IMR-90 (cell line): Measurements from ENCODE around the gene ACTR1A. TPM values are rescaled to one million over a fixed set of nuclear protein-coding genes. Genes with fewer than 3 reads are reported as not detected.

Experiments used
- ATAC-seq: fragments of 200-7000 bp; cut with Tn5 transposase; 2 replicates; pipeline ENCODE4 v1.9.1; 2020; ENCODE audit warnings: low read depth, mild to moderate bottlenecking, moderate library complexity
- BruUV-seq: library from RNA; stranded (reverse); fragments of 400-500 nt; replicated peaks from 2 replicates; lab custom pipeline; 2021; lab: Mats Ljungman, UMichigan
- CTCF ChIA-PET: fragments of 300-600 bp; formaldehyde crosslinking; extraction: SDS; loops from one replicate; lab custom pipeline; 2021; ENCODE audit warnings: antibody characterized with exemption; lab: Yijun Ruan, JAX
- POLR2A ChIA-PET: fragments of 300-600 bp; sonication (Branson Sonifier 250); formaldehyde crosslinking; loops from one replicate; lab custom pipeline; 2022; ENCODE audit warnings: antibody characterized with exemption; ENCODE audit not compliant: unreplicated experiment; lab: Charles Lee
- DNase-seq: peaks from one replicate; pipeline ENCODE4 v3.0.0; 2013
- H2AFZ ChIP-seq: replicated peaks from 2 replicates; pipeline ENCODE3; 2013; ENCODE audit warnings: low read length, mild to moderate bottlenecking; ENCODE audit not compliant: poor library complexity
- H2AK5ac ChIP-seq: 2 replicates; pipeline ENCODE4 v1.6.1; 2013; ENCODE audit warnings: low read depth, low read length, inconsistent platforms
- H2AK9ac ChIP-seq: replicated peaks from 2 replicates; pipeline ENCODE3; 2013; ENCODE audit warnings: mild to moderate bottlenecking, low read depth, low read length, moderate library complexity; ENCODE audit not compliant: poor library complexity
- H2BK120ac ChIP-seq: 2 replicates; pipeline ENCODE4 v1.6.1; 2013; ENCODE audit warnings: low read depth, low read length, inconsistent platforms
- H2BK15ac ChIP-seq: 3 replicates; pipeline ENCODE4 v1.6.1; 2013; ENCODE audit warnings: low read depth, low read length, inconsistent platforms
- H2BK20ac ChIP-seq: 2 replicates; pipeline ENCODE4 v1.6.1; 2013; ENCODE audit warnings: low read depth, mild to moderate bottlenecking, inconsistent platforms, low read length, moderate library complexity
- H2BK5ac ChIP-seq: 2 replicates; pipeline ENCODE4 v1.6.1; 2013; ENCODE audit warnings: mild to moderate bottlenecking, low read depth, low read length, inconsistent platforms; ENCODE audit not compliant: poor library complexity, severe bottlenecking
- H3K14ac ChIP-seq: replicated peaks from 2 replicates; pipeline ENCODE4 v1.6.1; 2013; ENCODE audit warnings: low read depth, low read length, inconsistent platforms
- H3K18ac ChIP-seq: 2 replicates; pipeline ENCODE4 v1.6.1; 2013; ENCODE audit warnings: low read depth, low read length, control low read depth
- H3K23ac ChIP-seq: 2 replicates; pipeline ENCODE4 v1.6.1; 2013; ENCODE audit warnings: low read depth, low read length, inconsistent platforms
- H3K27ac ChIP-seq: 2 replicates; pipeline ENCODE4 v1.5.1; 2013; ENCODE audit warnings: mild to moderate bottlenecking, control low read depth, low read length; ENCODE audit not compliant: insufficient read depth
- H3K27me3 ChIP-seq: 2 replicates; pipeline ENCODE4 v1.6.1; 2013; ENCODE audit warnings: low read length; ENCODE audit not compliant: control insufficient read depth, insufficient read depth
- H3K36me3 ChIP-seq: 2 replicates; pipeline ENCODE4 v1.6.1; 2013; ENCODE audit warnings: low read length, mixed read lengths; ENCODE audit not compliant: control insufficient read depth, insufficient read depth
- H3K4ac ChIP-seq: 2 replicates; pipeline ENCODE4 v1.6.1; 2013; ENCODE audit warnings: low read depth, low read length, inconsistent platforms
- H3K4me1 ChIP-seq: 2 replicates; pipeline ENCODE4 v1.6.1; 2013; ENCODE audit warnings: low read length, mixed read lengths; ENCODE audit not compliant: control insufficient read depth, insufficient read depth
- H3K4me2 ChIP-seq: 2 replicates; pipeline ENCODE4 v1.6.1; 2013; ENCODE audit warnings: low read depth, mild to moderate bottlenecking, control low read depth, low read length, moderate library complexity
- H3K4me3 ChIP-seq: 2 replicates; pipeline ENCODE4 v1.5.1; 2013; ENCODE audit warnings: low read depth, mild to moderate bottlenecking, control low read depth, low read length, moderate library complexity; ENCODE audit not compliant: insufficient read depth
- H3K56ac ChIP-seq: 2 replicates; pipeline ENCODE4 v1.6.1; 2013; ENCODE audit warnings: low read length, inconsistent platforms; ENCODE audit not compliant: insufficient read depth; ENCODE audit errors: extremely low read depth
- H3K79me1 ChIP-seq, 2 experiments: 2 replicates each; pipeline ENCODE4 v1.6.1; 2013; ENCODE audit warnings: low read length in 2 of 2, inconsistent platforms in 1 of 2, low read depth in 1 of 2
- H3K9ac ChIP-seq: 2 replicates; pipeline ENCODE4 v1.6.1; 2013; ENCODE audit warnings: low read depth, low read length, control low read depth
- H3K9me1 ChIP-seq: 2 replicates; pipeline ENCODE4 v1.6.1; 2013; ENCODE audit warnings: low read length, inconsistent platforms; ENCODE audit not compliant: insufficient read depth
- H3K9me3 ChIP-seq: 2 replicates; pipeline ENCODE4 v1.6.1; 2013; ENCODE audit warnings: low read length; ENCODE audit not compliant: control insufficient read depth, insufficient read depth
- H4K20me1 ChIP-seq: 2 replicates; pipeline ENCODE4 v1.6.1; 2013; ENCODE audit warnings: low read length, inconsistent platforms; ENCODE audit not compliant: insufficient read depth
- H4K5ac ChIP-seq: 2 replicates; pipeline ENCODE4 v1.6.1; 2013; ENCODE audit warnings: mild to moderate bottlenecking, low read depth, low read length, control low read depth
- H4K8ac ChIP-seq, 2 experiments: 2 replicates each; pipeline ENCODE4 v1.6.1; 2013; ENCODE audit warnings: low read depth in 2 of 2, low read length in 2 of 2, control low read depth in 1 of 2, inconsistent platforms in 1 of 2
- H4K91ac ChIP-seq: 2 replicates; pipeline ENCODE4 v1.6.1; 2013; ENCODE audit warnings: low read depth, low read length, inconsistent platforms; ENCODE audit not compliant: insufficient read depth
- ELK1 ChIP-seq: fragments of 150-350 bp; IDR thresholded peaks from 2 replicates; pipeline ENCODE4 v1.6.1; 2016; ENCODE audit warnings: low read depth, mild to moderate bottlenecking, low read length, moderate library complexity, borderline replicate concordance
- FOS ChIP-seq: fragments of 150-350 bp; IDR thresholded peaks from 2 replicates; pipeline ENCODE4 v1.6.1; 2016; ENCODE audit warnings: low read depth, low read length
- MXI1 ChIP-seq: IDR thresholded peaks from 2 replicates; pipeline ENCODE4 v1.6.1; 2012; ENCODE audit warnings: low read depth, mild to moderate bottlenecking, low read length, moderate library complexity, borderline replicate concordance
- NFE2L2 ChIP-seq: fragments of 150-350 bp; IDR thresholded peaks from 2 replicates; pipeline ENCODE4 v1.6.1; 2016; ENCODE audit warnings: low read depth, mild to moderate bottlenecking, low read length
- RAD21 ChIP-seq: IDR thresholded peaks from 2 replicates; pipeline ENCODE4 v1.6.1; 2012; ENCODE audit warnings: low read length, improper control_type of control experiment
- RCOR1 ChIP-seq: IDR thresholded peaks from 2 replicates; pipeline ENCODE4 v1.6.1; 2012; ENCODE audit warnings: mild to moderate bottlenecking, low read length, improper control_type of control experiment; ENCODE audit not compliant: insufficient replicate concordance
- USF2 ChIP-seq: fragments of 150-350 bp; IDR thresholded peaks from 2 replicates; pipeline ENCODE4 v1.6.1; 2017; ENCODE audit warnings: mild to moderate bottlenecking, antibody characterized with exemption, low read length, low read depth
- WGBS, 2 experiments: methylation state at CpG; one replicate each; pipeline versions ENCODE4 v1.1.5 to v1.1.7; 2013; ENCODE audit warnings: missing lambda C conversion rate in 2 of 2; ENCODE audit not compliant: insufficient read length in 1 of 2; ENCODE audit errors: extremely low coverage in 2 of 2; 5-methylcytosine and 5-hydroxymethylcytosine counted together
- dilution Hi-C: fragments of 300-500 bp; cut with HindIII; formaldehyde crosslinking; loops from one replicate; pipeline ENCODE4 v1.14.3; 2018; ENCODE audit warnings: low sequenced_read_pairs; ENCODE audit not compliant: unreplicated experiment
- in situ Hi-C: fragments of 300-500 bp; cut with MboI; formaldehyde crosslinking; loops from 3 replicates; pipeline ENCODE4 v1.14.3; 2019; ENCODE audit warnings: low sequenced_read_pairs, inconsistent platforms, mixed read lengths
- intact Hi-C: fragments of 100-400 bp; cut with micrococcal nuclease; formaldehyde crosslinking; loops from 2 replicates; pipeline ENCODE4 v1.10.0; 2022
- polyA plus RNA-seq, 3 experiments: library from polyadenylated mRNA; depleted of rRNA; stranded (reverse); fragments of >200 nt; gene quantifications; 2 replicates each; pipeline ENCODE4 v1.2.3, GENCODE V29; 2012; ENCODE audit warnings: low replicate concordance in 1 of 3
- total RNA-seq: library from RNA; depleted of rRNA; stranded (reverse); fragments of >200 nt; gene quantifications from 2 replicates; pipeline ENCODE4 v1.2.3, GENCODE V29; 2012
- TF ChIP-seq, protein P1 (sequence below): conservative IDR thresholded peaks from 2 replicates; pipeline ENCODE4 v1.5.1; 2012; ENCODE audit warnings: mild to moderate bottlenecking, low read depth, low read length, improper control_type of control experiment

ACTR1A gene
- total and polyA plus RNA-seq, 2 of the 4 experiments (the other 2 are of a cell fraction) = 142 to 157 TPM

DNA sequence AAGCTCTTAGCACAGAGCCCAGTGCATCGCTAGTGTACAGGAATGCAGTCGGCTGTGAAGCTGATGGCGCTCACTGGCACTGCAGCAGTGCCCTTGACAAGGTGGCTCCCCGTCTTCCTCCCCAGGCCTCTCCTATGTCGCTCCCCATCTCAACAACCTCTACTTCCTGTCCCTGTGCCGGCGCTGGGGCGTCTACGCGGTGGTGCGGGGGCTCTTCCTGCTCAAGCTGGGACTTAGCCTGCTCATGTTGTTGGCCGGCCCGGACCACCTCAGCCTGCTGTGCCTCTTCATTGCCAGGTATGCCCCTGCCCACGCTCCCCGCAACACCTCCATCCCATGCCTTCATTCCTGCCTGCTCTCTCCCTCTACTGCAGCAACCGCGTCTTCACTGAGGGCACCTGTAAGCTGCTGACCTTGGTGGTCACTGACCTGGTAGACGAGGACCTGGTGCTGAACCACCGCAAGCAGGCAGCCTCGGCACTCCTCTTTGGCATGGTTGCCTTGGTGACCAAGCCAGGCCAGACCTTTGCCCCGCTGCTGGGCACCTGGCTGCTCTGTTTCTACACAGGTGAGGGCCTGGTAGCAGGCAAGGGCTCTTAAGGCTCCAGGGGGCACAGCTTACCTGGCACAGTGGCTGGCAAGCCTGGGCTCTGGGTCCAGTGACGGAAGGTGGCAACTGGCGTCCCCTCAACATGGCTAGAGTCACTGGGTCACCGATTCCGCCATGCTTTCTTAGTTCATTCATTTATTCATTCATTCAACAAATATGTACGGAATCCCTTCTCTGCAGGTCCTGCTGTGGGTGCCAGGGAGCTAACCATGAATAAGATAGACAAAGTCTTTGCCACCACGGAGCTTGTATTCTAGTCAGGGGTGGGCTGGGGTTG is 28.8 kb downstream of the ACTR1A start:
- H3K4me1 ChIP-seq = no peaks in the 10 kb centered on the region
- H3K36me3 ChIP-seq = no peaks in the 10 kb centered on the region
- no peak overlapping the region for H4K5ac ChIP-seq
- H3K14ac ChIP-seq = no peak overlapping the region
- H3K4me3 ChIP-seq = no peak overlapping the region
- H2AK9ac ChIP-seq = no peak overlapping the region
- H2BK5ac ChIP-seq = no peak overlapping the region
- ATAC-seq (no peak), DNase-seq (no peak)
- H2BK120ac ChIP-seq = no peak overlapping the region
- no peaks in the 10 kb centered on the region for H3K9me1 ChIP-seq
- 94% methylated on average over 12 of the region's 27 CpGs; no CpG with 5 or more reads in 1 of the 2 experiments for WGBS, 2 experiments
- no peaks in the 10 kb centered on the region; a peak in 1 of 4 replicates for H3K79me1 ChIP-seq
- no TSS peak for BruUV-seq
- dilution Hi-C loops = no loop called here
- H4K20me1 ChIP-seq = 0 out of 2 replicates have a peak, but pooled peaks cover under 1% of the 10 kb centered on the region
- no peak overlapping the region for H3K18ac ChIP-seq
- H3K27ac ChIP-seq = no peak overlapping the region
- H2AK5ac ChIP-seq = no peak overlapping the region
- CTCF ChIA-PET = no interaction called here
- no peaks in the 10 kb centered on the region for H3K27me3 ChIP-seq
- no peak overlapping the region for H3K56ac ChIP-seq
- no peak overlapping the region for H4K8ac ChIP-seq
- intact Hi-C loops = loop anchor here (1.0 kb wide), 1 partner anchor 79 kb away; no protein-coding TSS in a partner anchor
- H3K23ac ChIP-seq = no peak overlapping the region
- H2BK20ac ChIP-seq = no peak overlapping the region
- TF ChIP-seq NFE2L2 (no peak), RCOR1 (no peak), FOS (no peak), ELK1 (no peak), USF2 (no peak), MXI1 (no peak), RAD21 (no peak)
- TF ChIP-seq, protein P1, sequence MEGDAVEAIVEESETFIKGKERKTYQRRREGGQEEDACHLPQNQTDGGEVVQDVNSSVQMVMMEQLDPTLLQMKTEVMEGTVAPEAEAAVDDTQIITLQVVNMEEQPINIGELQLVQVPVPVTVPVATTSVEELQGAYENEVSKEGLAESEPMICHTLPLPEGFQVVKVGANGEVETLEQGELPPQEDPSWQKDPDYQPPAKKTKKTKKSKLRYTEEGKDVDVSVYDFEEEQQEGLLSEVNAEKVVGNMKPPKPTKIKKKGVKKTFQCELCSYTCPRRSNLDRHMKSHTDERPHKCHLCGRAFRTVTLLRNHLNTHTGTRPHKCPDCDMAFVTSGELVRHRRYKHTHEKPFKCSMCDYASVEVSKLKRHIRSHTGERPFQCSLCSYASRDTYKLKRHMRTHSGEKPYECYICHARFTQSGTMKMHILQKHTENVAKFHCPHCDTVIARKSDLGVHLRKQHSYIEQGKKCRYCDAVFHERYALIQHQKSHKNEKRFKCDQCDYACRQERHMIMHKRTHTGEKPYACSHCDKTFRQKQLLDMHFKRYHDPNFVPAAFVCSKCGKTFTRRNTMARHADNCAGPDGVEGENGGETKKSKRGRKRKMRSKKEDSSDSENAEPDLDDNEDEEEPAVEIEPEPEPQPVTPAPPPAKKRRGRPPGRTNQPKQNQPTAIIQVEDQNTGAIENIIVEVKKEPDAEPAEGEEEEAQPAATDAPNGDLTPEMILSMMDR = no peak
- H3K9me3 ChIP-seq = no peaks in the 10 kb centered on the region
- H3K4ac ChIP-seq = no peak overlapping the region
- H3K4me2 ChIP-seq = no peak overlapping the region
- H2AFZ ChIP-seq = no peak overlapping the region
- POLR2A ChIA-PET = no interaction called here
- no peak overlapping the region for H4K91ac ChIP-seq
- in situ Hi-C loops = no loop called here
- H3K9ac ChIP-seq = no peak overlapping the region
- H2BK15ac ChIP-seq = no peak overlapping the region
